GM06990 (cell line): ENCODE results near the gene OR51F1.
A peak's percentile ranks its signal among the peaks of the same experiment; 100 is the strongest.
"Not testable (repeated sequence)": the region's sequence is repeated elsewhere in the genome, so short reads cannot be mapped to it uniquely, and the experiment has no call there.

ENCODE experiments used
- DNase-seq: peaks from one replicate; pipeline ENCODE4 v3.0.0-alpha.2; 2011; ENCODE audit not compliant: insufficient read length; ENCODE audit errors: extremely low read depth
- H3K27me3 ChIP-seq: replicated peaks from 2 replicates; pipeline ENCODE4 v1.6.0; 2011; ENCODE audit warnings: low read length; ENCODE audit not compliant: control insufficient read depth, insufficient read depth
- H3K36me3 ChIP-seq: 2 replicates; pipeline ENCODE4 v1.5.1; 2011; ENCODE audit warnings: low read length; ENCODE audit not compliant: control insufficient read depth, insufficient read depth
- H3K4me3 ChIP-seq: replicated peaks from 2 replicates; pipeline ENCODE4 v1.5.1; 2011; ENCODE audit warnings: low read depth, mild to moderate bottlenecking, control low read depth, low read length
- TF ChIP-seq, protein P1 (sequence below): IDR thresholded peaks from 2 replicates; pipeline ENCODE4 v1.5.1; 2011; ENCODE audit warnings: low read length, control low read depth, mild to moderate bottlenecking, inconsistent platforms; ENCODE audit not compliant: insufficient read depth, poor library complexity, severe bottlenecking

Gene OR51F1

DNA sequence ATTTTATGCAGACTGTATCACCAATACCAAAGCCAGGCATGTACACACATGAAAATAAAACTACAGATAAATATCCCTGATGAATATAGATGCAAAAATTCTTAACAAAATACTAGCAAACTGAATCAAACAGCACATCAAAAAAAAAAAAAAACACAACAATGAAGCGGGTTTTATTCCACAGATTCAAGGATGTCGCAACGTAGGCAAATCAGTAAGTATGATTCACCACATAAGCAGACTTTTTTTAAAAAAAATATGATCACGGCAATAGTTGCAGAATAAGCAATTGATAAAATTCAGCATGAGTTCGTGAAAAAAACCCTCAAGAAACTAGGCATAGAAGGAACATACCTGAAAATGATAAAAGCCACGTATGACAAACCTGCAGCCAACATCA, 21.3 kb downstream of the OR51F1 start:
- TF ChIP-seq, protein P1, sequence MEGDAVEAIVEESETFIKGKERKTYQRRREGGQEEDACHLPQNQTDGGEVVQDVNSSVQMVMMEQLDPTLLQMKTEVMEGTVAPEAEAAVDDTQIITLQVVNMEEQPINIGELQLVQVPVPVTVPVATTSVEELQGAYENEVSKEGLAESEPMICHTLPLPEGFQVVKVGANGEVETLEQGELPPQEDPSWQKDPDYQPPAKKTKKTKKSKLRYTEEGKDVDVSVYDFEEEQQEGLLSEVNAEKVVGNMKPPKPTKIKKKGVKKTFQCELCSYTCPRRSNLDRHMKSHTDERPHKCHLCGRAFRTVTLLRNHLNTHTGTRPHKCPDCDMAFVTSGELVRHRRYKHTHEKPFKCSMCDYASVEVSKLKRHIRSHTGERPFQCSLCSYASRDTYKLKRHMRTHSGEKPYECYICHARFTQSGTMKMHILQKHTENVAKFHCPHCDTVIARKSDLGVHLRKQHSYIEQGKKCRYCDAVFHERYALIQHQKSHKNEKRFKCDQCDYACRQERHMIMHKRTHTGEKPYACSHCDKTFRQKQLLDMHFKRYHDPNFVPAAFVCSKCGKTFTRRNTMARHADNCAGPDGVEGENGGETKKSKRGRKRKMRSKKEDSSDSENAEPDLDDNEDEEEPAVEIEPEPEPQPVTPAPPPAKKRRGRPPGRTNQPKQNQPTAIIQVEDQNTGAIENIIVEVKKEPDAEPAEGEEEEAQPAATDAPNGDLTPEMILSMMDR, result no peak
- H3K4me3 ChIP-seq, result no peak overlapping the region
- H3K27me3 ChIP-seq, result no peaks in the 10 kb centered on the region
- H3K36me3 ChIP-seq, result no peaks in the 10 kb centered on the region
- DNase-seq, result no peak

DNA sequence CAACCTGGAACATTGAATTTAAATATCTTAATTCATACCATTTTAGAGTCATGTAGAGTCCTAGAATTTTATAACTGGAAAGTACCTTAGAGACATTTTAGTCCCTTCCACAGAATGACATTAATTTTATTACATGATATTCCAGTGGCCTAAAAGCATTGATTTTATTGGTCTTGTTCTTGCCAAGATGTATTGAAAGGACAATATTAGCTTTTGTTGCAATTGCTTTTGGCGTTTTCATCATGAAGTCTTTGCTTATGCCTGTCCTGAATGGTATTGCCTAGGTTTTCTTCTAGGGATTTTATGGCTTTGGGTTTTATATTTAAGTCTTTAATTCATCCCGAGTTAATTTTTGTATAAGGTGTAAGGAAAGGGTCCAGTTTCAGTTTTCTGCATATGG, 29.0 kb downstream of the OR51F1 start:
- TF ChIP-seq, protein P1, result no peak
- DNase-seq, result no peak
- Histone ChIP-seq H3K36me3 (no peaks in the 10 kb centered on the region), H3K4me3 (no peak overlapping the region), H3K27me3 (no peaks in the 10 kb centered on the region)

DNA sequence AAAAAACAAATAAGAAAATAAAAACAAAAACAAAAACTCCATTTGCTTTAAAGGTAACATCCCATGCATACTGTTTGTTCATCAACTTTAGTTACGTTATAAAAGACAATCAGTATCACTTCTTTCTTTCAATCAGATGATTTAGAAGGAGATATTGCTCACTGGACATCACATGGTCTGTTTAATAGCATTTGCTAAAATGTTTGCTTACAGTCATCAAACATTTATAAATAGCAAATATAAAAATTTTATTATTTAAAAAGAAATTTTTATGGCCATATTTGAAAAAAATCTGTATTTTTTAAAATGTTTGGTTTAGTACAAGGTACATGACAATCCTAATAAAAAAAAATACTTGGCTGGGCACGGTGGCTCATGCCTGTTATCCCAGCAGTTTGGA, 42.6 kb downstream of the OR51F1 start:
- Histone ChIP-seq H3K36me3 (no peaks in the 10 kb centered on the region), H3K27me3 (no peaks in the 10 kb centered on the region)

DNA sequence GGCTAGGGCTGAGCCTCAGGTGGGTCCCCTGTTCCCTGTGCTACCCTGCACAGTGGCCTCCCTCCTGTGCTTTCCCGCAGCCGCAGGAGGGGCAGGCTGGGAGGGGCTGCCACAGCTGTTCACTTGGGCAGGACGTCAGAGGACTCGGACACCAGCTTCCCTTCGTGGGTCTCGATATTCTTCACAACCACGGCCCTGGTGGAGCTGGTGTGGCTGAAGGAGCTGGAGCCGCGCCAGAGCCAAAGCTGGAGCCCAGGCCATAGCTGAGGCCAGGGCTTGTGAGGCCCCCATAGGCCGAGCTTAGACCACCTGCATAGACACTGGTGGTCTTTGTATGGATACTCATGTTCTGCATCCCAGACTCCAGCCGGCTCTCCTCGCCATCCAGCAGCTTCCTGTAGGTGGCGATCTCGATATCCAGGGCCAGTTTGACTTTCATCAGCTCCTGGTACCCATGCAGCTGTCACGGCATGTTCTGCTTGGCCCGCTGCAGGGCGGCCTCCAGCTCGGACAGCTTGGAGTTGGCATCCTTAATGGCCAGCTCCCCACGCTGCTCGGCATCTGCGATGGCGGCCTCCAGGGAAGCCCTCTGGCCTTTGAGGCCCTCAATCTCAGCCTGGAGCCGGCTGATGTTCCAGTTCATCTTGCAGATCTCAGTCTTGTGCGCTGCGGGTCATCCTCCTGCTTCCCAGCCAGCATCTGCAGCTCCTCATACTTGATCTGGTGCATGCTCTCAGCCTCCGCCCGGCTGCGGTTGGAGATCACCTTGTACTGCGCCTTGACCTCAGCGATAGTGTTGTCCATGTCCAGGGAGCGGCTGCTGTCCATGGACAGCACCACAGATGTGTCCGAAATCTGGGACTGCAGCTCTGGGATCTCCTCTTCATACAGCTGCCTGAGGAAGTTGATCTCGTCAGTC, 46.9 kb downstream of the OR51F1 start:
- TF ChIP-seq, protein P1, result peak; percentile 22
- not testable (repeated sequence) for H3K4me3 ChIP-seq, DNase-seq, H3K27me3 ChIP-seq, H3K36me3 ChIP-seq

More for the DNA sequence above, 42.6 kb downstream of the OR51F1 start:
- TF ChIP-seq, protein P1, result no peak
- no peak overlapping the region for H3K4me3 ChIP-seq
- DNase-seq, result no peak
